ENCODE data around the gene EFHC1.

The EFHC1 gene

GRCh38 chr6:52394251-52394666, 25.9 kb upstream of the EFHC1 start:
- in situ Hi-C loops (cut with HindIII; ENCODE audit: low sequenced_read_pairs), result no loop called here
- no peak for DNase-seq (ENCODE audit: low read depth)
- no peak overlapping the region for H3K4me3 ChIP-seq (ENCODE audit: low read depth, low read length)

GRCh38 chr6:52395969-52396368, 24.2 kb upstream of the EFHC1 start:
- no peak for TF ChIP-seq CTCF (IDR thresholded peaks at IDR 0.05; ENCODE audit: low read depth, low read length, missing control alignments)
- no peak for DNase-seq (ENCODE audit: low read depth)
- H3K4me3 ChIP-seq (ENCODE audit: low read depth, low read length), result no peak overlapping the region
- in situ Hi-C loops (cut with HindIII; ENCODE audit: low sequenced_read_pairs), result no loop called here

More at GRCh38 chr6:52394251-52394666, 25.9 kb upstream of the EFHC1 start:
- TF ChIP-seq CTCF (IDR thresholded peaks at IDR 0.05; ENCODE audit: low read depth, low read length, missing control alignments), result no peak

- TF ChIP-seq CTCF (IDR thresholded peaks at IDR 0.05; ENCODE audit: low read depth, low read length, missing control alignments), result peak; percentile 89
- DNase-seq (ENCODE audit: low read depth), result peak; percentile 61
- no peak overlapping the region for H3K4me3 ChIP-seq (ENCODE audit: low read depth, low read length)
- in situ Hi-C loops (cut with HindIII; ENCODE audit: low sequenced_read_pairs), result loop anchor here (25.0 kb wide), 1 partner anchor 263 kb away; the partner anchor contains the start of gene TMEM14A
These were observed 20.4 kb upstream of the EFHC1 start for GRCh38 chr6:52399511-52400312.

- in situ Hi-C loops (cut with HindIII; ENCODE audit: low sequenced_read_pairs), result loop anchor here (25.0 kb wide), 1 partner anchor 262 kb away; the partner anchor contains the start of gene TMEM14A
- TF ChIP-seq CTCF (IDR thresholded peaks at IDR 0.05; ENCODE audit: low read depth, low read length, missing control alignments), result no peak
- no peak for DNase-seq (ENCODE audit: low read depth)
- H3K4me3 ChIP-seq (ENCODE audit: low read depth, low read length), result no peak overlapping the region
These were observed 19.7 kb upstream of the EFHC1 start for GRCh38 chr6:52400313-52401041.

- in situ Hi-C loops (cut with HindIII; ENCODE audit: low sequenced_read_pairs), result loop anchor here (25.0 kb wide), 1 partner anchor 259 kb away; the partner anchor contains the start of gene TMEM14A
- no peak for DNase-seq (ENCODE audit: low read depth)
- no peak overlapping the region for H3K4me3 ChIP-seq (ENCODE audit: low read depth, low read length)
- no peak for TF ChIP-seq CTCF (IDR thresholded peaks at IDR 0.05; ENCODE audit: low read depth, low read length, missing control alignments)
These were observed 17.1 kb upstream of the EFHC1 start for GRCh38 chr6:52403086-52403485.

GRCh38 chr6:52403627-52404026, 16.5 kb upstream of the EFHC1 start:
- no peak for DNase-seq (ENCODE audit: low read depth)
- TF ChIP-seq CTCF (IDR thresholded peaks at IDR 0.05; ENCODE audit: low read depth, low read length, missing control alignments), result no peak
- in situ Hi-C loops (cut with HindIII; ENCODE audit: low sequenced_read_pairs), result loop anchor here (25.0 kb wide), 1 partner anchor 259 kb away; the partner anchor contains the start of gene TMEM14A
- no peak overlapping the region for H3K4me3 ChIP-seq (ENCODE audit: low read depth, low read length)
